Epithelial cell of proximal tubule (primary cell): ENCODE data around the gene TULP1. TPM values are rescaled to one million over a fixed set of nuclear protein-coding genes. Genes with fewer than 3 reads are reported as not detected.

Experiments used
- DNase-seq: peaks from one replicate; pipeline ENCODE4 v3.0.0-alpha.2; 2011; ENCODE audit warnings: low read depth
- H3K4me3 ChIP-seq: 2 replicates; pipeline ENCODE4 v1.5.1; 2011; ENCODE audit warnings: low read depth, mild to moderate bottlenecking, low read length
- CTCF ChIP-seq: conservative IDR thresholded peaks from 2 replicates; pipeline ENCODE4 v1.5.1; 2012; ENCODE audit warnings: low read depth, mild to moderate bottlenecking, low read length
- total RNA-seq: library from RNA; depleted of rRNA; stranded (reverse); fragments of >200 nt; gene quantifications from 2 replicates; pipeline ENCODE4 v1.2.3, GENCODE V29; 2015

TULP1 gene
- total RNA-seq, 1 donor from 2014 or later: not detected

DNA sequence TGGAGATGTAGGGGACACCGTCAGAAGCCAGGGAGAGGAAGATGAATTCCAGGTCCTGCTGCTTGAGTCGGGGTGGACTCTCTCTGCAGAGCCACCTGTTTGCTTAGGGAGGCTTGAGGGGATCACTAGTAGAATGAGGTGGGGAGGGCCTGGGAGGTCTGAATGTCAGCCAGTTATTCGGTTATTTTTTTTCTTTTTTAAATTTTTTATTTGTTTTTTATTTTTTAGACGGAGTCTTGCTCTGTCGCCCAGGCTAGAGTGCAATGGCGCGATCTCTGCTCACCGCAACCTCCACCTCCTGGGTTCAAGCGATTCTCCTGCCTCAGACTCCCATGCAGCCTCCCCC lies 24.2 kb downstream of the TULP1 start:
- no peak for TF ChIP-seq CTCF
- H3K4me3 ChIP-seq: no peak overlapping the region

DNA sequence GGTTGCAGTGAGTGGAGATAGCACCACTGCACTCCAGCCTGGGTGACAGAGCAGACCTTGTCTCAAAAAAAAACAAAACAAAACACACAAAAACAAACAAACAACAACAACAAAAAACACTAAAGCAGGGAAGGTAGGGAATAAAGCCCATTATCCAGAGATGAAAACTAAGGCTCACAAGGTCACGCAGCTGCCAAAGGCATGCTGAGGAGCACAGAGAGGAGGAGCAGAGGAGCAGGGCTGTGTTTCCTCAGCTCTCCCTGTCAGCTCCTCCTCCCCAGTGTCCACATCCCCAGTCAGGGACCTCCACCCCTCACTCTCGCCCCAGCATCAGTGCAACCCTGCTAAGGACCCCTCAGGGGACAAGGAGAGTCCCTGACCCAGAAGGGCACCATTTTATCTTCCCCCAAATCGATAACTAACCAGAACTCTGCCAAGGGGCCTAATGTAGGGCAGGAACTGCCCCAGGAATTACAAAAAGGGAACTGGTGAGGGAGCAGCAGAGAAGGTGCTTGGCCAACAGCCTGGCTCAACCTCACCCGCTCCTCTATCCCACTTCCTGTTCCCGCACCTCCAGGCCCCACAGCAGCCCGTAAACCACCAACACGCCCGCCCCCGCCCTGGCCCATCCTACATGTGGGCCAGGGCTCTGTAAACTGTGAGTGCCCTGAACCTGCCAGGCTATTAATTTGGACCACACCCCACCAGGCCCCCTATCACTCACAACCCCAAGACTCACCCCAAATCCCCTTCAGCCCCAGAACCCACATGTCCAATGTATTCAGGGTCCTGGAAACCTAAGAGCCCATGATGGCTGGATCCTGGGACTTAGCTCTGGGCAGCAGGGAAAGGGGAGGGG lies 24.8 kb downstream of the TULP1 start:
- no peak for TF ChIP-seq CTCF
- DNase-seq: no peak
- no peak overlapping the region for H3K4me3 ChIP-seq

More for the DNA sequence above, 24.2 kb downstream of the TULP1 start:
- no peak for DNase-seq

- H3K4me3 ChIP-seq: no peak overlapping the region
- no peak for DNase-seq
These were observed 26.4 kb downstream of the TULP1 start for GRCh38 chr6:35486005-35486925.

DNA sequence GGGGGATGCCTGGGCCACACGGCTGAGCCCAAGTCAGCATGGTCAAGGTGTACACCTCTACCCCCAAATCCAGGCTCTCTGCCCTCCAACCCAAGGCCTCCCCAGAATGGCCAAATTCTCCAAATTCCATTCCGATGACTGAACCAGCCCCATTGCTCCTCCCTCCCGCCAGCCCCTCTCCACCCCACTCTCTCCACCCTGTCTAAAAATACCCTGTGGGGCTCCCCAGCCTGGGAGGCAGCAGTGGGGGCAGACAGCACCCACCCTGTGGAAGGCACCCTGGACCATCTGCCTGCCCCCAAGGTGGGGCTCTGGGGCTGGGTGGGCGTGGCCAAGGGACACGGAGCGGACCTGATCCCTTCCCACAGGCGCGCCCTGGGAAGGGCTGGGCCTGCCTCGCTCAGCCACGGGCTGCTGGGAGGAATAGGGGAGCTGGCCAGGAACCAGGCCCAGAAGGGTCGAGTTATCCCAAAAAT lies 27.3 kb downstream of the TULP1 start:
- no peak overlapping the region for H3K4me3 ChIP-seq
- DNase-seq: no peak
- no peak for TF ChIP-seq CTCF

More at GRCh38 chr6:35486005-35486925, 26.4 kb downstream of the TULP1 start:
- no peak for TF ChIP-seq CTCF

DNA sequence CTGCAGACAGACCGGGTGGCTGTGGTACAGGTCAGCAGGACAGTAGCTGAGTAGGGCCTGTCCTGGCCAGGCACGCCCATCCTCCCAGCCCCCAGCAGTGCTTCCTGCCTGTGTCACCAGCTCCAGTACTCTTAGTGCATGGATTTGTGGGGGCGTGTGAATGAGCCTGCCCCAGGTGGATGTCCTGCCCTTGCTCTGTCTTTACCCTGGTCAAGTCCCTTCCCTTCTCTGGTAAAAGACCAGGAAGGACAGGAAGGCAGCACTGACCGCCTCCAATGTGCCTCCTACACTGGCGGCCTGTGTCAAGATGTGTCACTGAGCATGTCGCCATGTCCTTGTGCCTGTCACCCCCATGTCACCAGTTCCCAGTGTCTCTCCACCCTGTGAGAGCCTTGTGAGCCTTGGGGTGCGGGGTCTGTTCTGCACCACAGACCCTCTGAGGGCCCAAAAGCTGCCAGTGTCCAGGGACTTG lies 27.7 kb downstream of the TULP1 start:
- no peak for DNase-seq
- H3K4me3 ChIP-seq: no peak overlapping the region
- no peak for TF ChIP-seq CTCF

DNA sequence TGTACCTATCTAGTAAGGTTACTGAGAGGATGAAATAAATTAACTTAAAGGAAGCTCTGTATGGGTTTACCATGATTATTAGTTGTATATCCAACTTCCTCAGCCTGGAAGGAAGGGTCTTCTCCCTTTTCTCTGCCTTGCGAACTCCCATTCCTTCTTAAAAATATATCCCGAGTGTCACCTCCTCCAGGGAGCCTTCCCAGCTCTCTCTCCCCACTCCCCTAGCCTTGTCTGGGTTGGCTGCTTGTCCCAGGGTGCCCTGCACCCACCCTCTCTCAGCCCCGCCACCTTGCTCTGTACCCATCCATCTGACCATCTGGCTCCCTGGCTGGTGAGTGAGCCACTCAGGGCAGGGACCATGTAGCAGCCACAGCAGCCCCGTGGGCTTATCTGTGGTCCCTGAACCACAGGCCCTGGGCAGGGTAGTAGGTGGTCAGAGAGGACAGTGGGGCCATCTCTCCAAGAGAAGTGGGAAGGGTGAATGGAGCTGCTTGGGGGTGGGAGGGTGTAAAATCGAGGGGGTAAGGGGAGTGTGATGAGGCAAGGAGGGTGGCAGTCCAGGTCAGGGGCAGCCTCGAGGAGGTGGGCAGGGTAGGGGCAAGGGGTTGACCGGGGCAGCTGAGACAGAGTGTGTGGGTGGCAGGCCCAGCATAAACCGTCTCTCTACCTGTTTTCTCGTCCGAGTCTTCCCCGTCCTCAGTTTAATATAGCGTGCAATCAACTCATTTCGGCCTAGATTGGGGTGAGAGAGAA lies 28.6 kb downstream of the TULP1 start:
- no peak for DNase-seq
- H3K4me3 ChIP-seq: no peak overlapping the region
- no peak for TF ChIP-seq CTCF
